HG02623 (cell line): ENCODE measurements around the gene MMP23B.
"Not testable (repeated sequence)": the region's sequence is repeated elsewhere in the genome, so short reads cannot be mapped to it uniquely, and the experiment has no call there.

Experiments
- ATAC-seq: cut with Tn5 transposase; IDR thresholded peaks from one replicate; pipeline ENCODE4 v1.9.1; 2021; ENCODE audit warnings: moderate library complexity; ENCODE audit not compliant: unreplicated experiment

Gene MMP23B

GRCh38 chr1:1664318-1664717, 32.3 kb downstream of the MMP23B start:
- not testable (repeated sequence) for ATAC-seq

GRCh38 chr1:1664941-1665814, 33.2 kb downstream of the MMP23B start:
- ATAC-seq = no peak

- ATAC-seq = no peak
Observed at GRCh38 chr1:1665815-1666251, 33.9 kb downstream of the MMP23B start.

- ATAC-seq = no peak
Observed at GRCh38 chr1:1666526-1666925, 34.6 kb downstream of the MMP23B start.

GRCh38 chr1:1669468-1670440, 37.8 kb downstream of the MMP23B start:
- no peak for ATAC-seq

GRCh38 chr1:1670866-1671265, 38.9 kb downstream of the MMP23B start:
- no peak for ATAC-seq

- ATAC-seq = no peak
Observed at GRCh38 chr1:1671365-1672119, 39.6 kb downstream of the MMP23B start.

GRCh38 chr1:1672181-1672965, 40.4 kb downstream of the MMP23B start:
- ATAC-seq = no peak

- not testable (repeated sequence) for ATAC-seq
Observed at GRCh38 chr1:1674806-1675205, 42.8 kb downstream of the MMP23B start.

- ATAC-seq = not testable (repeated sequence)
Observed at GRCh38 chr1:1675218-1675617, 43.2 kb downstream of the MMP23B start.

- not testable (repeated sequence) for ATAC-seq
Observed at GRCh38 chr1:1676087-1676486, 44.1 kb downstream of the MMP23B start.

- peak; percentile 51 for ATAC-seq
Observed at GRCh38 chr1:1677718-1678580, 46.0 kb downstream of the MMP23B start.

- ATAC-seq = peak; percentile 15
Observed at GRCh38 chr1:1678581-1679380, 46.8 kb downstream of the MMP23B start.

GRCh38 chr1:1680031-1680911, 48.3 kb downstream of the MMP23B start:
- ATAC-seq = no peak

GRCh38 chr1:1680912-1681273, 48.9 kb downstream of the MMP23B start:
- no peak for ATAC-seq

- no peak for ATAC-seq
Observed at GRCh38 chr1:1683104-1683905, 51.3 kb downstream of the MMP23B start.
